ENCODE data around the gene SH3RF1. TPM values are rescaled to one million over a fixed set of nuclear protein-coding genes. Genes with fewer than 3 reads are reported as not detected.

SH3RF1 gene
- total RNA-seq, 1 donor from 2014 or later: 33.8 TPM

DNA sequence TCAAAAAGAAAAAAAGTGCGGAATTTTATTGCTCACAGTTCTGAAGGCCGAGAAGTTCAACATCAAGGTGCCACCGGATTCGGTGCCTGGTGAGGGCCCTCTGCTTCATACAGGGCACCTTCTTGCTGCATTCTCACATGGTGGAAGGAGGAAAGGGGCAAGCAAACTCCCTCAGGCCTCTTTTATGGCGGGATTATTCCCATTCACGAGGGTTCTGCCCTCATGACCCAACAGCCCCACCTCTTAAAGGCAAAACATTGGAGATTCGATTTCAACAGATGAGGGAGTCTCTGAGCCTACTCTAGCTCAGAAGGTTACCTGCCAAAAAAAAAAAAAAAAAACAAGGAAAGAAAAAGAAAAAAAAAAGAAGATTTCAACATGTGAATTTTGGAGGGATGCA is 196.6 kb downstream of the SH3RF1 start:
- Histone ChIP-seq H3K27ac (no peak overlapping the region), H3K4me3 (no peak overlapping the region), H3K27me3 (no peaks in the 10 kb centered on the region), H3K36me3 (no peaks in the 10 kb centered on the region), H3K9me3 (no peaks in the 10 kb centered on the region), H3K4me1 (no peaks in the 10 kb centered on the region)
- TF ChIP-seq, protein P1, sequence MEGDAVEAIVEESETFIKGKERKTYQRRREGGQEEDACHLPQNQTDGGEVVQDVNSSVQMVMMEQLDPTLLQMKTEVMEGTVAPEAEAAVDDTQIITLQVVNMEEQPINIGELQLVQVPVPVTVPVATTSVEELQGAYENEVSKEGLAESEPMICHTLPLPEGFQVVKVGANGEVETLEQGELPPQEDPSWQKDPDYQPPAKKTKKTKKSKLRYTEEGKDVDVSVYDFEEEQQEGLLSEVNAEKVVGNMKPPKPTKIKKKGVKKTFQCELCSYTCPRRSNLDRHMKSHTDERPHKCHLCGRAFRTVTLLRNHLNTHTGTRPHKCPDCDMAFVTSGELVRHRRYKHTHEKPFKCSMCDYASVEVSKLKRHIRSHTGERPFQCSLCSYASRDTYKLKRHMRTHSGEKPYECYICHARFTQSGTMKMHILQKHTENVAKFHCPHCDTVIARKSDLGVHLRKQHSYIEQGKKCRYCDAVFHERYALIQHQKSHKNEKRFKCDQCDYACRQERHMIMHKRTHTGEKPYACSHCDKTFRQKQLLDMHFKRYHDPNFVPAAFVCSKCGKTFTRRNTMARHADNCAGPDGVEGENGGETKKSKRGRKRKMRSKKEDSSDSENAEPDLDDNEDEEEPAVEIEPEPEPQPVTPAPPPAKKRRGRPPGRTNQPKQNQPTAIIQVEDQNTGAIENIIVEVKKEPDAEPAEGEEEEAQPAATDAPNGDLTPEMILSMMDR (IDR thresholded peaks at IDR 0.05): no peak
- no peak for ATAC-seq
- no peak for DNase-seq
- intact Hi-C loops (cut with DNase I): no loop called here

DNA sequence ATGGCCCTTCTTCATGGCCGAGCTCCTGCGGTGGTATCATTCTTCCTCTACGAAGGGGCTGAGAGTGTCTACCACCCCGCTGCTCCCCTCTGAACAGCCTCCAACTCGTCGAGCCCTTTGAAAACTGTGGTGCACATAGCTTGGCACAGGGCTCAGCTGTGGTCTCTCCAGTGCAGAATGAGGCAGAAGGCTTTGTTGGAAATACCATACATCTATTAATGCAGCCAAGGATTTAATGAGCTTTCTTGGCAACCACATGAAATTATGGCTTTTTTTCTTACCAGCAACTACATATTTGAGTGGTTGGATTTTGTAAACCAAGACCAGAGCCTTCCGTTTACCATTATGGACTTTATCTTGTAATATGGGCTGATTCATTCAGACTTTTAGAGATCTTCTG is 199.0 kb downstream of the SH3RF1 start:
- no peak overlapping the region for H3K27ac ChIP-seq
- TF ChIP-seq, protein P1 (IDR thresholded peaks at IDR 0.05): no peak
- H3K4me1 ChIP-seq: no peaks in the 10 kb centered on the region
- ATAC-seq: no peak
- H3K4me3 ChIP-seq: no peak overlapping the region
- H3K27me3 ChIP-seq: no peaks in the 10 kb centered on the region
- no peak for DNase-seq
- no peaks in the 10 kb centered on the region for H3K9me3 ChIP-seq
- H3K36me3 ChIP-seq: no peaks in the 10 kb centered on the region
- intact Hi-C loops (cut with DNase I): no loop called here

- no peak for DNase-seq
Measured at GRCh38 chr4:169070895-169071218, 199.9 kb downstream of the SH3RF1 start.

GRCh38 chr4:169070071-169070894 is 200.5 kb downstream of the SH3RF1 start:
- Histone ChIP-seq H3K27me3 (no peaks in the 10 kb centered on the region), H3K4me3 (no peak overlapping the region), H3K27ac (no peak overlapping the region), H3K36me3 (no peaks in the 10 kb centered on the region), H3K4me1 (no peaks in the 10 kb centered on the region), H3K9me3 (no peaks in the 10 kb centered on the region)
- no peak for DNase-seq
- ATAC-seq: peak; percentile 86
- intact Hi-C loops (cut with DNase I): no loop called here
- TF ChIP-seq, protein P1 (IDR thresholded peaks at IDR 0.05): no peak

More at GRCh38 chr4:169070895-169071218, 199.9 kb downstream of the SH3RF1 start:
- Histone ChIP-seq H3K27ac (no peak overlapping the region), H3K27me3 (no peaks in the 10 kb centered on the region), H3K4me1 (no peaks in the 10 kb centered on the region), H3K9me3 (no peaks in the 10 kb centered on the region), H3K36me3 (no peaks in the 10 kb centered on the region), H3K4me3 (no peak overlapping the region)
- intact Hi-C loops (cut with DNase I): no loop called here
- peak; percentile 60 for ATAC-seq
- TF ChIP-seq, protein P1 (IDR thresholded peaks at IDR 0.05): no peak

GRCh38 chr4:169068423-169068822 is 202.3 kb downstream of the SH3RF1 start:
- Histone ChIP-seq H3K4me3 (no peak overlapping the region), H3K9me3 (no peaks in the 10 kb centered on the region), H3K27ac (no peak overlapping the region), H3K4me1 (no peaks in the 10 kb centered on the region), H3K36me3 (no peaks in the 10 kb centered on the region), H3K27me3 (no peaks in the 10 kb centered on the region)
- TF ChIP-seq, protein P1 (IDR thresholded peaks at IDR 0.05): no peak
- intact Hi-C loops (cut with DNase I): no loop called here
- DNase-seq: no peak
- peak; percentile 49 for ATAC-seq

All from upper lobe of right lung (tissue), 1 donor.